ENCODE results near the gene ANKRD29.
A peak's percentile ranks its signal among the peaks of the same experiment; 100 is the strongest.

- TF ChIP-seq POLR2AphosphoS5 (IDR thresholded peaks at IDR 0.05; ENCODE audit: low read depth) (no peak), CTCF (IDR thresholded peaks at IDR 0.05; ENCODE audit: insufficient read depth, low read length) (no peak), REST (IDR thresholded peaks at IDR 0.05; ENCODE audit: insufficient replicate concordance, low read depth) (peak; percentile 78)
Measured at GRCh38 chr18:23609390-23610023, 53.2 kb downstream of the ANKRD29 start.

All from HL-60 (cell line).